Breast epithelium (tissue), 3 donors: ENCODE results near the gene CACNA1F.

ENCODE experiments used
- POLR2A ChIP-seq: fragments of 450-650 bp; IDR thresholded peaks from one replicate; pipeline ENCODE4 v1.6.1; 2016; ENCODE audit warnings: antibody characterized with exemption, mild to moderate bottlenecking, moderate library complexity
- TF ChIP-seq, protein P1 (sequence below), 3 donors: fragments of 450-650 bp; IDR thresholded peaks; one replicate each; pipeline ENCODE4 v1.5.1; 2016 to 2017; ENCODE audit warnings: antibody characterized with exemption in 3 of 3, mild to moderate bottlenecking in 3 of 3, moderate library complexity in 3 of 3

DNA sequence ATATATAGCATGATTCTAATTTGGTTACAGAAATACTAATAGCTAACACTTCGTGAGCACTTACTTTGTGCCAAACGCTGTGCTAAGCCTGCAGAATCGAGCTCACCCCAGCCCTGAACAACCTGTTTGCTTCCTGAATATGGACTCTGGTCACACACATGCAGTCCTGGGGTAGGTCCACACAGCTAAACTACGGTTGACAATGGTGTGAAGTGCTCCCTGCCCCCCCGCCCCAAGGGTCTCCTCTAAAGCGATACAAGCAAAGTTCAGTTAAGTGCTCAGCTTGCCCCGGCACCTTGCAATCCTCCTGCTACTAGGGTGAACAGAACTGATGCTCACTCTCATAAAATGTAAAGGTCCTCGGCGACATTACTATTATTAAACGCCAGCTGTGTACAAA lies 30.5 kb upstream of the CACNA1F start:
- no peak for TF ChIP-seq POLR2A
- TF ChIP-seq, protein P1, sequence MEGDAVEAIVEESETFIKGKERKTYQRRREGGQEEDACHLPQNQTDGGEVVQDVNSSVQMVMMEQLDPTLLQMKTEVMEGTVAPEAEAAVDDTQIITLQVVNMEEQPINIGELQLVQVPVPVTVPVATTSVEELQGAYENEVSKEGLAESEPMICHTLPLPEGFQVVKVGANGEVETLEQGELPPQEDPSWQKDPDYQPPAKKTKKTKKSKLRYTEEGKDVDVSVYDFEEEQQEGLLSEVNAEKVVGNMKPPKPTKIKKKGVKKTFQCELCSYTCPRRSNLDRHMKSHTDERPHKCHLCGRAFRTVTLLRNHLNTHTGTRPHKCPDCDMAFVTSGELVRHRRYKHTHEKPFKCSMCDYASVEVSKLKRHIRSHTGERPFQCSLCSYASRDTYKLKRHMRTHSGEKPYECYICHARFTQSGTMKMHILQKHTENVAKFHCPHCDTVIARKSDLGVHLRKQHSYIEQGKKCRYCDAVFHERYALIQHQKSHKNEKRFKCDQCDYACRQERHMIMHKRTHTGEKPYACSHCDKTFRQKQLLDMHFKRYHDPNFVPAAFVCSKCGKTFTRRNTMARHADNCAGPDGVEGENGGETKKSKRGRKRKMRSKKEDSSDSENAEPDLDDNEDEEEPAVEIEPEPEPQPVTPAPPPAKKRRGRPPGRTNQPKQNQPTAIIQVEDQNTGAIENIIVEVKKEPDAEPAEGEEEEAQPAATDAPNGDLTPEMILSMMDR (IDR thresholded peaks at IDR 0.05), result no peak
